Stimulated activated CD4-positive, alpha-beta T cell treated with anti-CD3 and anti-CD28 coated beads, Interleukin-4, amount 100 ng/mL, for 4 hours (primary cell): Measurements from ENCODE around the gene LRMDA.

ENCODE experiments used
- DNase-seq, 2 experiments: peaks; one replicate each; pipeline ENCODE4 v3.0.0-alpha.2; 2020

The LRMDA gene

GRCh38 chr10:75801661-75802060, 370.2 kb downstream of the LRMDA start:
- no peak for DNase-seq

- DNase-seq, result no peak
Measured at GRCh38 chr10:75803121-75803520, 371.7 kb downstream of the LRMDA start.

GRCh38 chr10:75803816-75804552, 372.6 kb downstream of the LRMDA start:
- DNase-seq, result no peak

- no peak for DNase-seq
Measured at GRCh38 chr10:75806186-75806585, 374.8 kb downstream of the LRMDA start.

GRCh38 chr10:75807456-75807855, 376.0 kb downstream of the LRMDA start:
- DNase-seq, result no peak

GRCh38 chr10:75809003-75809402, 377.6 kb downstream of the LRMDA start:
- DNase-seq, result no peak

- DNase-seq, result no peak
Measured at GRCh38 chr10:75814014-75814413, 382.6 kb downstream of the LRMDA start.

GRCh38 chr10:75815066-75815465, 383.6 kb downstream of the LRMDA start:
- DNase-seq, result no peak

- DNase-seq, result no peak
Measured at GRCh38 chr10:75817198-75817597, 385.8 kb downstream of the LRMDA start.

GRCh38 chr10:75818552-75818951, 387.1 kb downstream of the LRMDA start:
- DNase-seq, result no peak

GRCh38 chr10:75825235-75825634, 393.8 kb downstream of the LRMDA start:
- DNase-seq, result no peak

GRCh38 chr10:75825661-75826060, 394.2 kb downstream of the LRMDA start:
- no peak for DNase-seq

GRCh38 chr10:75826846-75827245, 395.4 kb downstream of the LRMDA start:
- no peak for DNase-seq

- no peak for DNase-seq
Measured at GRCh38 chr10:75827587-75828021, 396.2 kb downstream of the LRMDA start.

- no peak for DNase-seq
Measured at GRCh38 chr10:75828413-75828812, 397.0 kb downstream of the LRMDA start.

- DNase-seq, result no peak
Measured at GRCh38 chr10:75836064-75836463, 404.6 kb downstream of the LRMDA start.

GRCh38 chr10:75838486-75838885, 407.1 kb downstream of the LRMDA start:
- DNase-seq, result no peak

GRCh38 chr10:75839020-75839419, 407.6 kb downstream of the LRMDA start:
- DNase-seq, result no peak

GRCh38 chr10:75841266-75841665, 409.8 kb downstream of the LRMDA start:
- no peak for DNase-seq

GRCh38 chr10:75845176-75845947, 413.9 kb downstream of the LRMDA start:
- no peak for DNase-seq

GRCh38 chr10:75847477-75847876, 416.1 kb downstream of the LRMDA start:
- no peak for DNase-seq

GRCh38 chr10:75851580-75852345, 420.3 kb downstream of the LRMDA start:
- DNase-seq, result no peak

GRCh38 chr10:75852851-75853484, 421.5 kb downstream of the LRMDA start:
- DNase-seq, result no peak
